Neural progenitor cell (in vitro differentiated cells): ENCODE data around the gene ACTBL2. TPM values are rescaled to one million over a fixed set of nuclear protein-coding genes. Genes with fewer than 3 reads are reported as not detected.
A peak's percentile ranks its signal among the peaks of the same experiment; 100 is the strongest.

Source experiments
- DNase-seq: peaks from one replicate; pipeline ENCODE4 v3.0.0-alpha.2; 2016; ENCODE audit warnings: low spot score
- H2AFZ ChIP-seq: fragments of 200-600 bp; sonication (generic); replicated peaks from 2 replicates; pipeline ENCODE4 v1.6.1; 2016; ENCODE audit warnings: antibody characterized with exemption
- H3F3A ChIP-seq: fragments of 200-600 bp; sonication (generic); 2 replicates; pipeline ENCODE4 v1.6.1; 2016; ENCODE audit warnings: antibody characterized with exemption, low read depth
- H3K27ac ChIP-seq: fragments of 200-600 bp; sonication (generic); 2 replicates; pipeline ENCODE4 v1.5.1; 2016; ENCODE audit warnings: mild to moderate bottlenecking
- H3K27me3 ChIP-seq: fragments of 200-600 bp; sonication (generic); 2 replicates; pipeline ENCODE4 v1.6.1; 2016; ENCODE audit warnings: mild to moderate bottlenecking, moderate library complexity
- H3K36me3 ChIP-seq: fragments of 200-600 bp; sonication (generic); 2 replicates; pipeline ENCODE4 v1.5.1; 2016
- H3K4me1 ChIP-seq: fragments of 200-600 bp; sonication (generic); 2 replicates; pipeline ENCODE4 v1.6.1; 2016; ENCODE audit warnings: mixed run types
- H3K4me2 ChIP-seq: fragments of 200-600 bp; sonication (generic); 2 replicates; pipeline ENCODE4 v1.6.1; 2016
- H3K4me3 ChIP-seq: fragments of 200-600 bp; sonication (generic); 2 replicates; pipeline ENCODE4 v1.5.1; 2016
- H3K79me2 ChIP-seq: fragments of 200-600 bp; sonication (generic); 2 replicates; pipeline ENCODE4 v1.6.1; 2016; ENCODE audit warnings: low read depth
- H3K9ac ChIP-seq: fragments of 200-600 bp; sonication (generic); 2 replicates; pipeline ENCODE4 v1.6.1; 2016
- H3K9me3 ChIP-seq: fragments of 200-600 bp; sonication (generic); 2 replicates; pipeline ENCODE4 v1.5.1; 2016; ENCODE audit warnings: low read depth
- H4K20me1 ChIP-seq: fragments of 200-600 bp; sonication (generic); 2 replicates; pipeline ENCODE4 v1.6.1; 2016; ENCODE audit warnings: low read depth
- H3K27ac Mint-ChIP-seq: 3 replicates; pipeline ENCODE4 v1.8.0; 2021; ENCODE audit warnings: mixed read lengths
- H3K27me3 Mint-ChIP-seq: 2 replicates; pipeline ENCODE4 v1.8.0; 2022; ENCODE audit warnings: low read depth, mild to moderate bottlenecking, inconsistent platforms, moderate library complexity, mixed read lengths; ENCODE audit not compliant: insufficient read depth
- H3K36me3 Mint-ChIP-seq: 3 replicates; pipeline ENCODE4 v1.8.0; 2021; ENCODE audit warnings: mixed read lengths
- H3K4me1 Mint-ChIP-seq: 3 replicates; pipeline ENCODE4 v1.8.0; 2021; ENCODE audit warnings: mixed read lengths
- H3K4me3 Mint-ChIP-seq: 3 replicates; pipeline ENCODE4 v1.8.0; 2021; ENCODE audit warnings: mild to moderate bottlenecking, moderate library complexity, mixed read lengths
- H3K9me3 Mint-ChIP-seq: 3 replicates; pipeline ENCODE4 v1.8.0; 2020; ENCODE audit warnings: mixed read lengths
- CTCF ChIP-seq: fragments of 200-600 bp; sonication (generic); IDR thresholded peaks from 2 replicates; pipeline ENCODE4 v1.5.1; 2017; ENCODE audit warnings: antibody characterized with exemption, mild to moderate bottlenecking
- EZH2 ChIP-seq: fragments of 200-600 bp; sonication (generic); IDR thresholded peaks from 2 replicates; pipeline ENCODE4 v1.6.1; 2017; ENCODE audit warnings: antibody characterized with exemption, mild to moderate bottlenecking, moderate library complexity
- EZH2phosphoT487 ChIP-seq: fragments of 200-600 bp; sonication (generic); IDR thresholded peaks from 2 replicates; pipeline ENCODE4 v1.6.1; 2017; ENCODE audit warnings: antibody characterized with exemption
- total RNA-seq: library from RNA; depleted of rRNA; stranded (reverse); fragments of >200 nt; gene quantifications from 2 replicates; pipeline ENCODE4 v1.2.3, GENCODE V29; 2015; ENCODE audit warnings: low replicate concordance

Gene ACTBL2
- total RNA-seq, 1 donor from 2014 or later = not detected

- peaks cover 2% of the 10 kb centered on the region for H3K27me3 Mint-ChIP-seq
- no peak overlapping the region for H3K9ac ChIP-seq
- H3K9me3 ChIP-seq = no peaks in the 10 kb centered on the region
- no peaks in the 10 kb centered on the region for H3K27me3 ChIP-seq
- no peaks in the 10 kb centered on the region for H3K36me3 ChIP-seq
- H3K4me3 Mint-ChIP-seq = no peak overlapping the region
- H3K36me3 Mint-ChIP-seq = no peaks in the 10 kb centered on the region
- no peaks in the 10 kb centered on the region for H3F3A ChIP-seq
- H3K4me3 ChIP-seq = no peak overlapping the region
- peaks cover 11% of the 10 kb centered on the region for H3K4me1 ChIP-seq
- H3K79me2 ChIP-seq = no peaks in the 10 kb centered on the region
- TF ChIP-seq CTCF (no peak), EZH2 (no peak), EZH2phosphoT487 (no peak)
- H3K27ac ChIP-seq = no peak overlapping the region
- H3K27ac Mint-ChIP-seq = no peak overlapping the region
- H3K4me1 Mint-ChIP-seq = peaks cover 4% of the 10 kb centered on the region
- no peak for DNase-seq
- H3K9me3 Mint-ChIP-seq = peaks cover 1% of the 10 kb centered on the region
- H4K20me1 ChIP-seq = no peaks in the 10 kb centered on the region
- H2AFZ ChIP-seq = no peak overlapping the region
- H3K4me2 ChIP-seq = no peak overlapping the region
Observed at GRCh38 chr5:57435701-57436134, 46.9 kb downstream of the ACTBL2 start.

- peaks cover 2% of the 10 kb centered on the region for H3K9me3 Mint-ChIP-seq
- no peaks in the 10 kb centered on the region for H3K36me3 Mint-ChIP-seq
- no peaks in the 10 kb centered on the region for H3F3A ChIP-seq
- no peaks in the 10 kb centered on the region for H3K9me3 ChIP-seq
- no peaks in the 10 kb centered on the region for H4K20me1 ChIP-seq
- H3K4me1 ChIP-seq = peaks cover 11% of the 10 kb centered on the region
- H3K9ac ChIP-seq = no peak overlapping the region
- no peak for DNase-seq
- no peak overlapping the region for H3K4me2 ChIP-seq
- H3K79me2 ChIP-seq = no peaks in the 10 kb centered on the region
- no peaks in the 10 kb centered on the region for H3K27me3 ChIP-seq
- no peak overlapping the region for H3K4me3 Mint-ChIP-seq
- H2AFZ ChIP-seq = no peak overlapping the region
- H3K36me3 ChIP-seq = no peaks in the 10 kb centered on the region
- H3K27ac ChIP-seq = no peak overlapping the region
- H3K4me3 ChIP-seq = no peak overlapping the region
- H3K4me1 Mint-ChIP-seq = peaks cover 4% of the 10 kb centered on the region
- TF ChIP-seq EZH2 (no peak), EZH2phosphoT487 (no peak), CTCF (no peak)
- no peak overlapping the region for H3K27ac Mint-ChIP-seq
- peaks cover 5% of the 10 kb centered on the region for H3K27me3 Mint-ChIP-seq
Observed at GRCh38 chr5:57434683-57435082, 47.9 kb downstream of the ACTBL2 start.

- no peak overlapping the region for H3K4me3 ChIP-seq
- H3K27me3 Mint-ChIP-seq = peaks cover 5% of the 10 kb centered on the region
- no peaks in the 10 kb centered on the region for H4K20me1 ChIP-seq
- peak; percentile 55 for DNase-seq
- H3K27ac ChIP-seq = no peak overlapping the region
- H3K27ac Mint-ChIP-seq = no peak overlapping the region
- no peak overlapping the region for H2AFZ ChIP-seq
- peaks cover 4% of the 10 kb centered on the region for H3K4me1 Mint-ChIP-seq
- no peaks in the 10 kb centered on the region for H3K27me3 ChIP-seq
- H3K36me3 Mint-ChIP-seq = no peaks in the 10 kb centered on the region
- no peaks in the 10 kb centered on the region for H3K79me2 ChIP-seq
- no peaks in the 10 kb centered on the region for H3K36me3 ChIP-seq
- H3K9me3 Mint-ChIP-seq = peaks cover 2% of the 10 kb centered on the region
- no peak overlapping the region for H3K9ac ChIP-seq
- H3K9me3 ChIP-seq = no peaks in the 10 kb centered on the region
- no peak overlapping the region for H3K4me3 Mint-ChIP-seq
- no peak for TF ChIP-seq EZH2phosphoT487
- TF ChIP-seq CTCF = no peak
- no peak for TF ChIP-seq EZH2
- no peak overlapping the region for H3K4me2 ChIP-seq
- no peaks in the 10 kb centered on the region for H3F3A ChIP-seq
- peaks cover 11% of the 10 kb centered on the region for H3K4me1 ChIP-seq
Observed at GRCh38 chr5:57434227-57434640, 48.4 kb downstream of the ACTBL2 start.
